ENCODE measurements around the gene C16orf96. TPM values are rescaled to one million over a fixed set of nuclear protein-coding genes. Genes with fewer than 3 reads are reported as not detected.

Gene C16orf96
- total RNA-seq, 2 donors from 2014 or later: 0.08 TPM; not detected in 1

DNA sequence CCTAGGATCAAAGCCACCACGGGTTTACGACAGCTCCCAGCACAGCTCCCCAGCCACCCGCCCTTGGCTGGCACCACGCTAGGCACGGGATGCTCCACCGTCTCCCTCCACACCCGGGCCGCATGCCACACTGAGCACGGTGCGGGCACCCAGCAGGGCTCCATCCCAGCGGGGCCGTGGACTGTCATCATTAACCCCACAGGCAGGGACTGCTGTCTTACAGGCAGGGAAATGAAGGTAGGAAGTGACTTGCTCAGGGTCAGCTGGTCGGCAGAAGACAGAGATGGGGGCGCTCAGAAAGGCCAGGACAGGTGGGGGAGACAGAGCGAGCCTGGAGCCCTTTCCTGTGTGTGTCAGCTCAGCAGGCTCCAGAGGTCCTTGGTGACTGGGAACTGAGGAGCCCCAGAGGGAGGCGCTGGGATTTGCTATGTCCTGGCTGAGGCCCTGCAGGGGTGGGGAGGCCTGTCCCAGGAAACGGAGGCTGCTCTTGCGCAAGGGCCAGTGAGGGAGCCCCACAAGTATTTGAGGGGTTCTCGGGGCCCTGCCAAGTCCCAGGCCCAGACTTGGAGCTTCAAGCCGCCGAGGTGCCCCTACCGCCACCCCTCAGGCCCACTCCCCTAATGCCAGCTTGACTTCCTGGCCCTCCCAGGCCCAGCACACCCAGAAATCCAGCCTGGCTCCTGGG lies 55.3 kb downstream of the C16orf96 start:
- DNase-seq: no peak
- H3K9ac ChIP-seq (ENCODE audit: low read depth in 2 of 2, low read length in 2 of 2): no peak overlapping the region
- TF ChIP-seq, protein P1, sequence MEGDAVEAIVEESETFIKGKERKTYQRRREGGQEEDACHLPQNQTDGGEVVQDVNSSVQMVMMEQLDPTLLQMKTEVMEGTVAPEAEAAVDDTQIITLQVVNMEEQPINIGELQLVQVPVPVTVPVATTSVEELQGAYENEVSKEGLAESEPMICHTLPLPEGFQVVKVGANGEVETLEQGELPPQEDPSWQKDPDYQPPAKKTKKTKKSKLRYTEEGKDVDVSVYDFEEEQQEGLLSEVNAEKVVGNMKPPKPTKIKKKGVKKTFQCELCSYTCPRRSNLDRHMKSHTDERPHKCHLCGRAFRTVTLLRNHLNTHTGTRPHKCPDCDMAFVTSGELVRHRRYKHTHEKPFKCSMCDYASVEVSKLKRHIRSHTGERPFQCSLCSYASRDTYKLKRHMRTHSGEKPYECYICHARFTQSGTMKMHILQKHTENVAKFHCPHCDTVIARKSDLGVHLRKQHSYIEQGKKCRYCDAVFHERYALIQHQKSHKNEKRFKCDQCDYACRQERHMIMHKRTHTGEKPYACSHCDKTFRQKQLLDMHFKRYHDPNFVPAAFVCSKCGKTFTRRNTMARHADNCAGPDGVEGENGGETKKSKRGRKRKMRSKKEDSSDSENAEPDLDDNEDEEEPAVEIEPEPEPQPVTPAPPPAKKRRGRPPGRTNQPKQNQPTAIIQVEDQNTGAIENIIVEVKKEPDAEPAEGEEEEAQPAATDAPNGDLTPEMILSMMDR (IDR thresholded peaks at IDR 0.05): no peak
- no peaks in the 10 kb centered on the region for H3K27me3 ChIP-seq
- H3K4me3 ChIP-seq: no peak overlapping the region
- H3K9me3 ChIP-seq: no peaks in the 10 kb centered on the region
- intact Hi-C loops (cut with DNase I): no loop called here
- no peak overlapping the region for H3K27ac ChIP-seq
- H3K4me1 ChIP-seq: peaks cover 16% of the 10 kb centered on the region
- H3K36me3 ChIP-seq: no peaks in the 10 kb centered on the region

DNA sequence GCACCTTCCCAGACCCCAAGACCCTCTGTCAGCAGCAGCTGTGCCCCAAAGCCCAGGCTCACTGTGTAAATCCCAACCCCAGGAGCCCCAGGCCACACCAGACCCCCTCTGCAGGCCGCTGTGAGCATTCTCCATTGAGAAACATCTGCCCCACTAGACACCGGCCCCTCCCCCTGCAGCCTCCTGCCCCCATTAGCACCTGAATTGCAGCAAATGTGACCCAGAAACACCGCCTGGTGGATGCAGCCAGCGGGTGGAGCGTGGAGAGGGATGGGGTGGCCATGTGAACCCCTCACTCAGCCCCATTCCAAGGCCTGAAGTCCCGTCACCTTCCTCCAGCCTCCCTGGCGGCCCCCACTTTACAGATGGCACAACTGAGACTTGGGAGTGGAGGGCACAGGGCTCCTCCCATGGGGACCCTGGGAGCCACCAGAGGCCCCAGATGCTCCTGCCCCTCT lies 56.4 kb downstream of the C16orf96 start:
- Histone ChIP-seq H3K9ac (ENCODE audit: low read depth in 2 of 2, low read length in 2 of 2) (no peak overlapping the region), H3K27me3 (no peaks in the 10 kb centered on the region), H3K9me3 (no peaks in the 10 kb centered on the region), H3K36me3 (no peaks in the 10 kb centered on the region), H3K4me3 (no peak overlapping the region), H3K4me1 (peaks cover 16% of the 10 kb centered on the region), H3K27ac (no peak overlapping the region)
- TF ChIP-seq, protein P1 (IDR thresholded peaks at IDR 0.05): no peak
- intact Hi-C loops (cut with DNase I): no loop called here
- no peak for DNase-seq

DNA sequence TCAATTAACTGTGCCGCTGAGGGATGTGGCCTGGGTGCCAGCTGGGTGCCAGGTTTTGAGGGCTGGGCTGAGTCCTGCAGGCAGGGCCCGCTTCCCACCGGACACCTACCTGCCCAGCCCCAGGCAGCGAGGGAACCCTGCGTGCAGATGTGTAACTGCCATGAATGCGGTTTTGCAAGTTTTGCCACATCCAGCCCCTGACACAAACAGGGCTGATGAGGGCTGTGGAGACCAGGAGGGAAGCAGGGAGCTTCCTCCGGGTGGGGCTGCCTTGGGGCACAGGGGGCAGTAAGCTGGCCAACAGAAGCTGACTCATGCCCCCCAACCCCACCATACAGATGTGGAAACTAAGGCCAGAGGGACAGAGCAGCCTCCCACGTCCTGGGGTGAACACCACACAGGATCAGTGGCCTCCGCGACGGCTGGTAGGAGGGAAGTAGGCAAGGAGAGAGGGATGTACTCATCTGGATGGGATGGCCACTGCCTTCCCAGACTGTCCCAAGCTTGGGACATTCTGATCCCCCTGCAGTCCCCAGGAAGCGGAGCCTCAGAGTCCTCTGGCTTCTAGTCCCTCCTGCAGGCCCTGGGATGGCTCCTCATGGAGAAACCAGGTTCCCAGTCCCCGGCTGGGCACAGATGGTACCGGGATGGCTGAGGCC lies 57.0 kb downstream of the C16orf96 start:
- H3K9ac ChIP-seq (ENCODE audit: low read depth in 2 of 2, low read length in 2 of 2): peak overlapping the region; percentile 80 to 92
- H3K27me3 ChIP-seq: no peaks in the 10 kb centered on the region
- H3K4me3 ChIP-seq: peak overlapping the region; percentile 83
- no peaks in the 10 kb centered on the region for H3K36me3 ChIP-seq
- H3K9me3 ChIP-seq: no peaks in the 10 kb centered on the region
- no peak for DNase-seq
- TF ChIP-seq, protein P1 (IDR thresholded peaks at IDR 0.05): no peak
- no peak overlapping the region for H3K27ac ChIP-seq
- peaks cover 16% of the 10 kb centered on the region for H3K4me1 ChIP-seq
- intact Hi-C loops (cut with DNase I): no loop called here

DNA sequence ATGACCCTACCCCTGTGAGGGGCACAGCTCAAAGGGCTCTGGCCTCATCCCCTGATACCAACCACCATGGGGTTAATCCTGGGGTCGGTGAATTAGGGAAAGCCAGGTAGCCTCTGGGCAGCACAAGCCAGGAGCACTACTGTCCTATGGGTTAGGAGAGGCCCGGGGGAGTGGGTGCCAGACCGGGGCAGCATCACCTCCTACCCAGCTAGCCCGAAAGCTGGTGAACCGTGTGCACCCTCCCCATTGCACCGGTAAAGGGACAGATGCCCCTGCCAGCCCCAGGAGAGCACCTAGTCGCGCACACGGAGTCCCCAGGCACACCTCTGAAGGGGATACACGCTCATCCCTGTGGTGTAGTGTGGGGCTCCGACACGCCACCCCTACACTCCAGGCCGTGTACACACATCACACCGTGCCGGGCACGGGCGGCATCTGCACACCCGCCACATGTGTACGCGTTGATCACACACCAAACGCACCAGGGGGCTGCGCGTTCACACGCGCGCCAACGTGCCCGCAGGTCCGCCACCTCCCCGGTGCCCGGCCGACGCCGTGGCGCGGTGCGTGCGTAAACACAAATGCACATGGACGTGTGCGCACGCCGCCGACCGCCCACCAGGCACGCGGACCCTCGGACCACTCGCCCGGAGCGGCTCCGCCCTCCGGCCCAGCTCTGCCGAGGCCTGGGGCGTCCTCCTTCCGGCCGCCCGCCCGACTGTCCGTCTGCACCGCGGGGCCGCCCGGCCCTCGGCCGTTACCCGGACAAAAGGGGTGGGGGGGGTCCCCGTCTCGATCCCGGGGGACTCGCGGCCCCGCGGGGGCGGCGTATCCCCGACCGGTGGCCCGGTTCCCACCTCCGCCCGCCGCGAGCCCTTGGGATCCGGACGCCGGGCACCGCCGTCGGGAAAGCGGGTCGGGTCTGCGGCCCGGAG lies 57.8 kb downstream of the C16orf96 start:
- H3K27ac ChIP-seq: peak overlapping the region; percentile 92
- no peak for DNase-seq
- peak overlapping the region; percentile 80 to 92 for H3K9ac ChIP-seq (ENCODE audit: low read depth in 2 of 2, low read length in 2 of 2)
- H3K36me3 ChIP-seq: no peaks in the 10 kb centered on the region
- H3K9me3 ChIP-seq: no peaks in the 10 kb centered on the region
- H3K27me3 ChIP-seq: no peaks in the 10 kb centered on the region
- peak overlapping the region; percentile 83 for H3K4me3 ChIP-seq
- TF ChIP-seq, protein P1 (IDR thresholded peaks at IDR 0.05): no peak
- H3K4me1 ChIP-seq: peaks cover 19% of the 10 kb centered on the region
- intact Hi-C loops (cut with DNase I): no loop called here

All from colonic mucosa (tissue), 4 donors.